ENCODE results near the gene ROCK1. TPM values are rescaled to one million over a fixed set of nuclear protein-coding genes. Genes with fewer than 3 reads are reported as not detected.
A peak's percentile ranks its signal among the peaks of the same experiment; 100 is the strongest.

The ROCK1 gene
- total RNA-seq, 1 donor from 2014 or later: 48.0 TPM

DNA sequence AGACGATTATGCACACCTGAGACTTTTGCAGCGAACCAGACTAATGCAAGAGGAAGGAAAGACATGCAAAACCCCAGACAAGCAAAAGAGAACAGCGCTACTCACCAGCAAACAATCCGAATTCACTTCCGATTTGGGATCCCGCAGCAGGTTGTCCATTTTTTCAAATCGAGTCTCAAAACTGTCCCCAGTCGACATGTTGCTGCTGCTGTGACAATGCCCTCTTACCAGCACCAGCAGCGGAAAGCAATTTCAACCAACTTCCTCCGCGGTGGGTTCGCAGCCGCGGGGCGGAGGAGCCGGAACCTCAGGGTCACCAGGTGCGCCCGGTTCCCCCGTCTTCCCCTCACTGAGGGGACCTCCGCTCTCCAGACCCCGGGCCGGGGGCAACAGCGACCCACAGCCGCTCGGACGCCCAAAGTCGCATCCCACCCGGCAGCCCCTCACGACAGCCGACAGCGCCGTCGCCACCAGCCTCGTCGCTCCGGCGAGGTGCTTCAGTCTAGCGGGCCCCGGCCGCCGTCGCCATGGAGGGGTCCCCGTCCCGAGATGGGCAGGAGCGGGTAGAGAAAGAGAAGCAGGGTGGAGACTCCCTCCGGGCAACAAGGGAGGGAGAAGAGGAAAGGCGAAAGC, 784 bp downstream of the ROCK1 start:
- DNase-seq (ENCODE audit: low spot score in 2 of 2, unreplicated experiment in 2 of 2): peak; percentile 27 to 51
- H3K36me3 Mint-ChIP-seq: no peaks in the 10 kb centered on the region
- no peak overlapping the region for H3K4me3 Mint-ChIP-seq
- H3K27ac Mint-ChIP-seq: peak overlapping the region; percentile 98
- H3K9me3 Mint-ChIP-seq: no peaks in the 10 kb centered on the region
- H3K4me1 Mint-ChIP-seq: peaks cover 22% of the 10 kb centered on the region
- no peaks in the 10 kb centered on the region for H3K27me3 Mint-ChIP-seq (ENCODE audit: low read depth)
- TF ChIP-seq, protein P1, sequence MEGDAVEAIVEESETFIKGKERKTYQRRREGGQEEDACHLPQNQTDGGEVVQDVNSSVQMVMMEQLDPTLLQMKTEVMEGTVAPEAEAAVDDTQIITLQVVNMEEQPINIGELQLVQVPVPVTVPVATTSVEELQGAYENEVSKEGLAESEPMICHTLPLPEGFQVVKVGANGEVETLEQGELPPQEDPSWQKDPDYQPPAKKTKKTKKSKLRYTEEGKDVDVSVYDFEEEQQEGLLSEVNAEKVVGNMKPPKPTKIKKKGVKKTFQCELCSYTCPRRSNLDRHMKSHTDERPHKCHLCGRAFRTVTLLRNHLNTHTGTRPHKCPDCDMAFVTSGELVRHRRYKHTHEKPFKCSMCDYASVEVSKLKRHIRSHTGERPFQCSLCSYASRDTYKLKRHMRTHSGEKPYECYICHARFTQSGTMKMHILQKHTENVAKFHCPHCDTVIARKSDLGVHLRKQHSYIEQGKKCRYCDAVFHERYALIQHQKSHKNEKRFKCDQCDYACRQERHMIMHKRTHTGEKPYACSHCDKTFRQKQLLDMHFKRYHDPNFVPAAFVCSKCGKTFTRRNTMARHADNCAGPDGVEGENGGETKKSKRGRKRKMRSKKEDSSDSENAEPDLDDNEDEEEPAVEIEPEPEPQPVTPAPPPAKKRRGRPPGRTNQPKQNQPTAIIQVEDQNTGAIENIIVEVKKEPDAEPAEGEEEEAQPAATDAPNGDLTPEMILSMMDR (IDR thresholded peaks at IDR 0.05; ENCODE audit: unreplicated experiment): no peak

GRCh38 chr18:21109936-21110712, 1.5 kb downstream of the ROCK1 start:
- DNase-seq (ENCODE audit: low spot score in 2 of 2, unreplicated experiment in 2 of 2): no peak
- H3K4me1 Mint-ChIP-seq: peaks cover 27% of the 10 kb centered on the region
- no peaks in the 10 kb centered on the region for H3K27me3 Mint-ChIP-seq (ENCODE audit: low read depth)
- H3K27ac Mint-ChIP-seq: peak overlapping the region; percentile 98
- H3K36me3 Mint-ChIP-seq: no peaks in the 10 kb centered on the region
- H3K4me3 Mint-ChIP-seq: no peak overlapping the region
- TF ChIP-seq, protein P1 (IDR thresholded peaks at IDR 0.05; ENCODE audit: unreplicated experiment): no peak
- H3K9me3 Mint-ChIP-seq: no peaks in the 10 kb centered on the region

DNA sequence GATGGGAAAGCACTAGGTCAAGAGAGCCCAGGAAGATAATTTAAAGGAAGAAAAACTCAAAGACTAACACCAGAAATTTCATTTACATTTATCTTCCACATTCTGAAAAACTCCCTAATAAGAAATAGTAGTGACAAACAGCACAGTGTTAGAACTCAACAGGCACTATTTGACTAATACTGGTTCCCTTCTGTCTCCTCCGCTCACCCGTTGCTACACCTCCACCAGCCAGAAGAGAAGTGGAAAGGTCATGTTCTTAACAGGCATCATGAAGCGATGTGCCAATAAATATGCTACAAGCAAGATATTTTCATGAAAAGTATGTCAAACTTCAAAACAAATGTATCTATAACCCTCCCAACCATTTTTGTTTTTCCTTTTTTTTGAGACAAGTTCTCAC, 5.7 kb downstream of the ROCK1 start:
- TF ChIP-seq, protein P1 (IDR thresholded peaks at IDR 0.05; ENCODE audit: unreplicated experiment): no peak
- no peaks in the 10 kb centered on the region for H3K27me3 Mint-ChIP-seq (ENCODE audit: low read depth)
- no peak overlapping the region for H3K27ac Mint-ChIP-seq
- no peak overlapping the region for H3K4me3 Mint-ChIP-seq
- no peak for DNase-seq (ENCODE audit: low spot score in 2 of 2, unreplicated experiment in 2 of 2)
- H3K36me3 Mint-ChIP-seq: no peaks in the 10 kb centered on the region
- H3K9me3 Mint-ChIP-seq: peaks cover 2% of the 10 kb centered on the region
- H3K4me1 Mint-ChIP-seq: peaks cover 22% of the 10 kb centered on the region

DNA sequence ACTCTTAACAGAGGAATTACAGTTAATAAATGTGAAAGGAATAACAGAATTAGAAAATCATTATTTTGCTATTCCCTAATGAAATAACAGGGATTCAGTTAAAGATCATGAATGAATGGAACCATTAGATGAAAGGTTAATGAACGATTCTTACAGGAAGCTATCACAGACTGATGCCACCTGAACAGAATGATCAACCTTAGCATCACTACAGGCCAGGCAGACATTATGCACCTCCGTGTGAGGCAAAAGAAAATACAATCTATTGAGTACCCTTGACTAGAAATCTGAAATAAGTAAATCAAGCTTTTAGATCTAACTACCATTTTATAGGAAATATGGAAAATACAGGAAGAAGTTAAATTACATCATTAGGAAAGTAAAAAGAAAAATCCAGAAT, 10.4 kb downstream of the ROCK1 start:
- TF ChIP-seq, protein P1 (IDR thresholded peaks at IDR 0.05; ENCODE audit: unreplicated experiment): no peak
- Mint-ChIP-seq H3K4me3 (no peak overlapping the region), H3K4me1 (peaks cover 23% of the 10 kb centered on the region), H3K27me3 (ENCODE audit: low read depth) (no peaks in the 10 kb centered on the region), H3K36me3 (no peaks in the 10 kb centered on the region), H3K9me3 (peaks cover 2% of the 10 kb centered on the region), H3K27ac (no peak overlapping the region)
- DNase-seq (ENCODE audit: low spot score in 2 of 2, unreplicated experiment in 2 of 2): no peak

GRCh38 chr18:21100678-21101077, 10.9 kb downstream of the ROCK1 start:
- Mint-ChIP-seq H3K27me3 (ENCODE audit: low read depth) (no peaks in the 10 kb centered on the region), H3K4me3 (no peak overlapping the region), H3K9me3 (peaks cover 2% of the 10 kb centered on the region), H3K27ac (peak overlapping the region; percentile 3), H3K36me3 (no peaks in the 10 kb centered on the region), H3K4me1 (peaks cover 18% of the 10 kb centered on the region)
- no peak for DNase-seq (ENCODE audit: low spot score in 2 of 2, unreplicated experiment in 2 of 2)
- TF ChIP-seq, protein P1 (IDR thresholded peaks at IDR 0.05; ENCODE audit: unreplicated experiment): no peak

Data from mesothelial cell of epicardium (in vitro differentiated cells).